SJCRH30 (cell line): ENCODE results near the gene DOK1. TPM values are rescaled to one million over a fixed set of nuclear protein-coding genes. Genes with fewer than 3 reads are reported as not detected.

Source experiments
- DNase-seq, 2 experiments: peaks; one replicate each; pipeline ENCODE4 v3.0.0-alpha.2; 2015 to 2020
- H3K27ac ChIP-seq: fragments of 250-450 bp; sonication (Bioruptor Pico); 2 replicates; pipeline ENCODE4 v1.5.1; 2020; ENCODE audit warnings: mild to moderate bottlenecking, moderate library complexity
- H3K27me3 ChIP-seq: fragments of 250-450 bp; sonication (Bioruptor Pico); 2 replicates; pipeline ENCODE4 v1.5.1; 2020; ENCODE audit warnings: mild to moderate bottlenecking, moderate library complexity
- H3K36me3 ChIP-seq: fragments of 250-450 bp; sonication (Bioruptor Pico); 2 replicates; pipeline ENCODE4 v1.5.1; 2020; ENCODE audit warnings: mild to moderate bottlenecking, moderate library complexity
- H3K4me1 ChIP-seq: fragments of 250-450 bp; sonication (Bioruptor Pico); 2 replicates; pipeline ENCODE4 v1.5.1; 2020; ENCODE audit warnings: mild to moderate bottlenecking, moderate library complexity
- H3K4me3 ChIP-seq: fragments of 250-450 bp; sonication (Bioruptor Pico); 2 replicates; pipeline ENCODE4 v1.5.1; 2020; ENCODE audit warnings: mild to moderate bottlenecking, moderate library complexity
- H3K9me3 ChIP-seq: fragments of 250-450 bp; sonication (Bioruptor Pico); replicated peaks from 2 replicates; pipeline ENCODE4 v1.5.1; 2020; ENCODE audit warnings: mild to moderate bottlenecking, moderate library complexity
- total RNA-seq: library from RNA; depleted of rRNA; stranded (reverse); fragments of >200 nt; shearing (Covaris generic); gene quantifications from 2 replicates; pipeline ENCODE4 v1.2.3, GENCODE V29; 2014

Gene DOK1
- total RNA-seq, 1 experiment from 2014 or later, result 4.4 TPM

DNA sequence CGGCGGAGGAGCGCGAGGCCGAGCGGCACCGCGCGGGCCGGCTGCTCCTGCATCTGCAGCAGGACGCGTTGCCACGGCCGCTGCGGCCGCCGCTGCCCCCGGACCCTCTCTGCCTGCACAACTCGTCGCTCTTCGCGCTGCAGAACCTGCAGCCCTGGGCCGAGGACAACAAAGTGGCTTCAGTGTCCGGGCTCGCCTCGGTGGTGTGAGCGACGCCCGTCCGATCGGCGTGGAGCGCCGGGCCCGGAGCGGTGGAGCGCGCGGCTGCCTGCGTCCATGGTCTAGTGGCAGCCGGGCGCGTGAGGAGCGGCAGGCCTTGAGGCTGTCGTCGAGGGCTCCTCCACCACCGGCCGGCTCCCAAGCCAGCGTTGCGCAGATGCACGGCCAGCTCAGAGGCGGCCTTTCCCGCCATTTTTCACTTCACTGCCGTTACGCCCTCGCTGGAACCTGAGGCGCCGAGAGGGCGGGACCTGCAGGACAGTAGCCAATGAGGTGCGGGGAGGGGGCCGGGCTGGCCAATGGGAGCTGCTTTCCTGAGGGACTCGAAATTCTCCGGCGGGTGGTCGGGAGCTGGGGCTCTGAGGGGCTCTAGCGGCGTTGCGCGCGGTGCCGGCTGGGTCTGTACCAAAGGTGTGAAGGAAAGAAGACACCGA, 38.4 kb upstream of the DOK1 start:
- Histone ChIP-seq H3K27me3 (no peaks in the 10 kb centered on the region), H3K36me3 (no peaks in the 10 kb centered on the region), H3K4me1 (no peaks in the 10 kb centered on the region), H3K4me3 (no peak overlapping the region), H3K27ac (no peak overlapping the region), H3K9me3 (no peaks in the 10 kb centered on the region)
- no peak for DNase-seq

DNA sequence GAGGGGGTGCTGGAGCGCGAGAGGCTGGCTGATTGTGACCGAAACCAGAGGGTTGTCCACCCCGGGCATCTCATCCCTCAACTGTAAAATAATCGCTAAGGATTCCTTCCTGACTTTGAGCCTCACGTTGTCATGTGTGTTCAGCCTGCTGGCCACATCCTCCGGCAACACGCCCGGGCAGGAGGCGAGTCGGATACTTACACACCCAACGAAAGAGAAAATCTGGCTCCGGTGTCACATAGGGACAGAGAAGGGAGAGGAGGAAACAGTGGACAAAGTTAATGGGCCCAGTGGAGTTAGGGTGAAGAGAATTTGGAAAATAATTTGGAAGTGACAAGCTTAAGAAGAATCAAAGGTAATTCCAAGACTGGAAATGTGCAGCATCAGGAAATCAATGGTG, 37.9 kb upstream of the DOK1 start:
- no peak for DNase-seq
- Histone ChIP-seq H3K4me3 (no peak overlapping the region), H3K27me3 (no peaks in the 10 kb centered on the region)

DNA sequence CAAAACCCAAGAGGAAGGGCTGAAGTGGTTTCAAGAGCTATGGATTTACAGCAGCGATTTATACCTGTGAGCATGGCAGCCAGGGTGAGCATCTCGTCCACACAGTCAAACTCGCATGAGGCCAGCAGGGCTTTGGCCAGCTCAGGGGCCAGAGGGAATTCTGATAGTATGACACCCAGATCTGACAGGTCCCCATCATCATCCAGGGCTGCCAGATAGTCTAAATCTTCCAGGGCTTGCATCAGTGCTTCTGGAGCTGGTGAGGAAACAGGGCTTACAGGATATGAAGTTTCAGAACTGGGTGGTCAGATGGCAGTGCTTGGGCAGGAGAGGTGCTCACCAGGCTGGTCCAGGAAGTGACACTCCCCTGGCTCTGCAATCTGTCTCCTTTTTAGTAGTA, 32.0 kb upstream of the DOK1 start:
- Histone ChIP-seq H3K36me3 (peaks cover 19% of the 10 kb centered on the region), H3K27ac (no peak overlapping the region), H3K27me3 (no peaks in the 10 kb centered on the region), H3K9me3 (no peaks in the 10 kb centered on the region), H3K4me3 (no peak overlapping the region), H3K4me1 (no peaks in the 10 kb centered on the region)
- DNase-seq, result no peak

More for the DNA sequence above, 37.9 kb upstream of the DOK1 start:
- no peaks in the 10 kb centered on the region for H3K9me3 ChIP-seq
- H3K27ac ChIP-seq, result no peak overlapping the region
- H3K36me3 ChIP-seq, result no peaks in the 10 kb centered on the region
- H3K4me1 ChIP-seq, result no peaks in the 10 kb centered on the region

DNA sequence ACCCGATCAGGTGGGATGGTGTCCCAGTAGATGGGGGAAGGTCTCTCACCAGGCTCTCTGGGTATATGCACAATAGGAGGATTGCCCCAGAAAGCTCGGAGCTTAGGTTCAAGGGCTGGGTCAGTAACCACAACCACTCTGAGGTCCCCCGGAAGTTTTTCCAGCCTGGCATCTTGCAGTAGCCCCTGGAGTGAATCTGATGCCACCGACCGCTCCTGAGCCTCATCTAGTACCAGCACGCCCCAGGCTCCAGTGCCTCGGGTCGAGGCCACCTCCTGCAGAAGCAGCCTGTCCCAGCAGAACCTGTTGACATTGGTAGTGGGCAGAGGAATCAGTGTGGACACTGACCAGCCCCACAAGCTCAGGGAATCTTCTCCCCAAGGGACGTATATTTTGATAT, 30.5 kb upstream of the DOK1 start:
- no peaks in the 10 kb centered on the region for H3K9me3 ChIP-seq
- peaks cover 30% of the 10 kb centered on the region for H3K36me3 ChIP-seq
- no peaks in the 10 kb centered on the region for H3K27me3 ChIP-seq
- H3K4me3 ChIP-seq, result no peak overlapping the region
- DNase-seq, result no peak
- H3K4me1 ChIP-seq, result peaks cover 7% of the 10 kb centered on the region
- H3K27ac ChIP-seq, result no peak overlapping the region

DNA sequence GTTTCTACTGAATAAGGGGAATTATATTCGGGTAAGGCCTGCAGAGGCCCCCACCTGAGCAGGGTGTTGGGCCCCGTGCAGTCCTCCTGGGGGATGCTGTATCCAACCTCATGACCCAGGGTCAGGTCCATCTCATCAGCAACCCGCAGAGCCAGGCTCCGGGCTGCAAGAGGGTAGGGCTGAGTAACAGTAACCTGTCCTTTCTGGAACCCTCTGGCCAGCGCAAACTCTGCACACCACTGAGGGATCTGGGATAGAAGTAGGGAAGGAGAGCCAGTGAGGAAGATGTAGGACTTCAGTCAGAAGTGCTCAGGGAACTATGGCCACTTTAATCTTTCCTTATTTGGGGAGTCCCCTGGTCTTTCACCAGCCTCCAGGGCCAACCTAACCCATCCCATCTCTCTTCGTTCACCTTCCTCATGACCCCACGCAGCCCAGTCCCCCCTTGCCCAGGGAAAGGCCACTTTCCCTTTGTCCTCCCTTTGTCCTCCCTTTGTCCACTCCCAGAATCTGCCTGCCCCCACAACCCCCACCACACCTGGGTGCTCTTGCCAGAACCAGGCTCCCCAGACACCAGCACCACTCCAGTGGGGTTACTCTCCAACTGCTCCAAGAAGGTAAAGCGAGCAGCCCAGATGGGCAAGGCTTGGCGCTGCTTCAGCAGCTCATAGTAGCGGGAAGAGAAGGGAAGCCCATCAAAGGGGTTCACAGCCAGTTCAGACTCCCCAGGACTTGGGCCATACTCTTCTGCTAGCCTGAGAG, 29.4 kb upstream of the DOK1 start:
- Histone ChIP-seq H3K36me3 (peaks cover 30% of the 10 kb centered on the region), H3K9me3 (no peaks in the 10 kb centered on the region), H3K27me3 (no peaks in the 10 kb centered on the region), H3K27ac (no peak overlapping the region), H3K4me3 (no peak overlapping the region), H3K4me1 (peaks cover 7% of the 10 kb centered on the region)
- DNase-seq, result no peak

DNA sequence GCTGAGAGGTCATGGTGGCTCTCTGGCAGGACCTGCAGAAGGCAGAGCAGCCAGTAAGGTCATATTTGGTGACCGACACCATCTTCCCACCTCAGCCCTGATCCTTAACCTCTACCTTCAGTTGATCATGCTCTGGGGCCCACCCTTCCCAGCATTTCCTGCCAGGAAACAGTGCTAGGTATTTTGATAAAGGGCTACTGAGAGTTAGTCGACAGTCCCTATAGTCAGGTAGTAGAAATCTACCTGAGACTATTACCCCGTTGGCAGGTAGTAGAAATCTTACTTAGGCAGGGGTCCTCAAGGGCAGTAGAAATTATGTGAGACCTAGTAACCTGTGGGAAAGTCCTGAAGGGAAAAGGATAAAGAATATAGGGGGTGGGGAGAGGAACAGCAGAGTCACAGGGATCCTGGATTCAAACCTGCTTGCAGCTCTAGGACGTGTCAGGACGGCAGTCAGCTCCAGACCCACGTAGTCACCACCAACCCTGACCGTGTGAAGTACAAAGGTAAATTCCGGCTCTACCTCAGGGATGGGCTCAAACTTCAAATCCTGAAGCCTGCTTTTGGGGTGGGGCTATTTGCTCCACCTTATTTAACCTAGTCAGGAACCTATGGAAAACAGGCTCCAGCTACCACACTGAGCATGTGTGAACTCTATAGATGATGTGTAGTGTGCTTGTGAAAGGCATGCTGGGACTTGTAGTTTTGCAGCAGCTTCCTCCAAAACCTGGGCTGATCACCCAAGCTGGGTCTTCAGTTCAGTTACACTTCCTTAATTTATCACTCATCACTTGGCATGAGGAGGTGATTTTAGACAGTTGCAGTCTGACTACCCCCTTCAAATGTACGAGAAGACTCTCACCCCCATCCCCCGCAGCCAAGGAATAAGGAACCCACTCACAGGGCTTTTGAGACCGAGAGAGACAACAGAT, 28.5 kb upstream of the DOK1 start, which contains the start of gene DQX1:
Gene DQX1 (minus strand): TSS at position 515 of the 932 bp plus-strand sequence. CDS start 502 bp downstream, at position 13.
- H3K4me1 ChIP-seq, result peaks cover 7% of the 10 kb centered on the region
- DNase-seq, result peak in 1 of 2 experiments; percentile 59
- H3K27me3 ChIP-seq, result no peaks in the 10 kb centered on the region
- H3K4me3 ChIP-seq, result no peak within 1 kb of the TSS
- no peak within 1 kb of the TSS for H3K27ac ChIP-seq
- H3K36me3 ChIP-seq, result peaks cover 30% of the 10 kb centered on the region
- no peaks in the 10 kb centered on the region for H3K9me3 ChIP-seq

DNA sequence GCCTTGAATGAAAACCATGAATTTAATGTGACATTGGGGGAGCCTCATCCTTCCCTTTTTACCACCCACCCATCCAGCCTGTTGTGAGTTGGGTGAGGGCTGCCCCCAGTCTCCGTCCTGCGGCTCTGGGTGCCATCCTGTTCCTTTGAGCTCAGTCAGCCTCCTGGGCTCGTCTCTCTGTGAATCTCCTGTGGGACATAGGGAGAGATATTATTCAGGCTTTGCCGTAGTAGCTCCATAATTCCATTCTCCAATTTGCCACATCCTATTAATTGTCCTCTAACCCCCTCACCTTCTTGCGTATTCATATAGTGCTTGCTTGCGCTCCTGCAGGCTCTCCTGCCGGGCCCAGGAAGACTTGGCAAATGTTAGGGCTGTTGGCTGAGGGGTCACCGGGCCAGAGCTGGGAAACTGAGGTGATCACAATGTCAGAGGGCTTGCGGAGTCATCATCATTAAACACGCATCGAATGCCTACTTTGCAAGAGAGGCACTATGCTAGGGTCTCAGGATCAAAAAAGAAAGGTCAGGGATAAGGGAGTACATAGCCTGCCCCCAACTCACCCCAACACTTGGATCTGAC, 27.8 kb upstream of the DOK1 start:
- peaks cover 7% of the 10 kb centered on the region for H3K4me1 ChIP-seq
- H3K9me3 ChIP-seq, result no peaks in the 10 kb centered on the region
- H3K27me3 ChIP-seq, result no peaks in the 10 kb centered on the region
- DNase-seq, result no peak
- no peak overlapping the region for H3K27ac ChIP-seq
- no peak overlapping the region for H3K4me3 ChIP-seq
- peaks cover 34% of the 10 kb centered on the region for H3K36me3 ChIP-seq

DNA sequence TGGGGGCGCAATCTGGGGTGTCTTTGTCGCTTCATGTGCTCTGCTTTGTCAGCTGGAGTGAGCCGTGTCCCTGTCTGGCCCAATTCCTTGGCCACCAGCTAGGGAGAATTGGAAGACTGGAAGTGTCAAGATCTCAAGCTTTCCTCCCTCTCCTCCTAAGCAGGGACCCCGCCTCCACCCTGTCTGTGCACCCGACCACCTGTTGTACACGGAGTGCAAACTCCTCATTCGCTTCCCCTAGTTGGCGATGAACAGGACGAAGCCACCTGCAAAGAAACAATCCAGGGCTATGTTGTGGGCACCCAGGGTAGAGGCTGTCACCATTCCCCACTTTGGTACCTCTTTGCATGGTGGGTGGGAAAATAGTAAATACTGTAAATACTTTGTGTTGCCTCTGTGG, 26.8 kb upstream of the DOK1 start:
- Histone ChIP-seq H3K27ac (no peak overlapping the region), H3K4me1 (peaks cover 7% of the 10 kb centered on the region), H3K27me3 (no peaks in the 10 kb centered on the region), H3K9me3 (no peaks in the 10 kb centered on the region), H3K36me3 (peaks cover 36% of the 10 kb centered on the region), H3K4me3 (no peak overlapping the region)
- no peak for DNase-seq

DNA sequence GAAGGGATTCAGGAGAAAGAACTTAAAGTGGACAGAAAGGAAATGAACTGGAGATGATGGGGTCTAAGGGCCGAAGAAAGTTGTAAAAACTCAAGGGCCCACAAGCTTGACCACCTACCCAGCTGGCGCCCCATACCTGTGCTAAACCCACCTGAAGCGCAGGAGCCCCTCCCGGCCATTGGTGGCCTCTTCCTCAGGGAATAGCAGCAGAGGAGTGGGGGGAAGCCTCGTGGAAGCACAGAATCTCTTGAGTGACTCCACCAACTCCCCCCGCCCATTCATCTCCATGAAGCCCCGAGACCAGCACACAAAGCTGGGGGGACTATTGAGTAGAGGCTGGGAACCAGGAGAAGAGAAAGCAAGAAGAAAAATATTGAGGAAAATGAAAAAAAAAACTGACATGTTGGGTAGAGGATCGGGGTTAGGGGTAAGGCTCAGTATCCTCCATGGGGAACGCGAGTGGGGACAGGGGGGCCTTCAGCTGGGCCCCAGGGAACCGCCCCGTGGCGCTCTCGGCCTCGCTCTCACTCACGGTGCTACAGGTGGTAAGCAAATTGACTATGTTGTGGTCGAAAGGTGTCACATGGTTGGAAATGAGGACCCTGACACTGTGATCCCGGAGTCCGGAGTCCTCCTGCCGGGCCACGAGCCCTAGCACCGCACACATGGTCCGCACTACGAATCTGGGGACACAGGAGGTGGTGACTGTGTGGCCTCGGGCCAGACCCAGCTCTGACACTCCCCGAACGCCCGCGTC, 25.7 kb upstream of the DOK1 start:
- H3K4me1 ChIP-seq, result peaks cover 7% of the 10 kb centered on the region
- DNase-seq, result no peak
- peaks cover 40% of the 10 kb centered on the region for H3K36me3 ChIP-seq
- H3K27ac ChIP-seq, result peak overlapping the region; percentile 79
- H3K27me3 ChIP-seq, result no peaks in the 10 kb centered on the region
- H3K9me3 ChIP-seq, result no peaks in the 10 kb centered on the region
- peak overlapping the region; percentile 80 for H3K4me3 ChIP-seq

DNA sequence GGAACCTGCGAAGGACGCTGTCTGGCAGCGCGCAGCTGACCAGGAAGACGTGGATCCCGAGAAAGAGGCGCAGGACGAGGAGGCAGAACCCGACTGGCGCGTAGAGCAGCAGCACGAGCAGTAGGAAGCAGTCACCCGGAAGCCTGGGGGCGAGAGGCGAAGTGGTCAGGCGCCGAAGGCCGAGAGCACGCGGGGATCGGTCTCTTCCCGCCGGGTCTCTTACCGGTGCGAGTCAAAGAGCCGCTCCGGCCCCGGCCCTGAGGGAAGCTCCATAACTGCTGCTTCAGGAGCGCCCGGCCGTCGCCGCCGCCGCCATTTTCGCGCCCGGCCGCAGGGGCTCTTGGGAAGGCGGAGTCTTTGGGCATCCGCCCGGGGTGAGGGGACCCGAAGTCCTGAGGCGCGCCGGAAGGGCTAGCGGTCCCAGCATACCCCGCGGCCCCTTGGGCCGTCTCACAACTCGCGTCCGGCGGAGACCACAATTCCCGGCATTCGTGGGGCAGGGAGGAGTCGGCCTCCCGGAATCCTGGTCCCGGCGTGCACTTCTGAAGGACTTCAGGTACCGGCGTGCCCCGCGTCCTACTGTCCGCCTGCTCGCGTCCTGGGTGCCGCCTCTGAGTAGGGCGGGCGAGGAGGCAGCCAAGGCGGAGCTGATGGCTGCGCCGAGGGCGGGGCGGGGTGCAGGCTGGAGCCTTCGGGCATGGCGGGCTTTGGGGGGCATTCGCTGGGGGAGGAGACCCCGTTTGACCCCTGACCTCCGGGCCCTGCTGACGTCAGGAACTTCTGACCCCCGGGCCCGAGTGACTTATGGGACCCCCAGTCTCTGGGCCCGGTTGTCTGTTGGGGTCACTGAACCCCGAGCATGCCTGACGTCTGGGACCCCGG, 24.9 kb upstream of the DOK1 start, which contains the start of the genes AUP1 and HTRA2:
Gene AUP1 (minus strand): TSS at position 350 of the 882 bp plus-strand sequence. CDS start 77 bp downstream, at position 273.
Gene HTRA2 (plus strand): TSS at position 577 of the 882 bp plus-strand sequence. CDS start 74 bp downstream, at position 651.
- H3K9me3 ChIP-seq, result no peaks in the 10 kb centered on the region
- H3K4me3 ChIP-seq, result peak within 1 kb of the TSS; percentile 80
- H3K27me3 ChIP-seq, result no peaks in the 10 kb centered on the region
- H3K36me3 ChIP-seq, result peaks cover 40% of the 10 kb centered on the region
- peak; percentile 99 for DNase-seq
- H3K4me1 ChIP-seq, result peaks cover 7% of the 10 kb centered on the region
- peak within 1 kb of the TSS; percentile 79 for H3K27ac ChIP-seq

DNA sequence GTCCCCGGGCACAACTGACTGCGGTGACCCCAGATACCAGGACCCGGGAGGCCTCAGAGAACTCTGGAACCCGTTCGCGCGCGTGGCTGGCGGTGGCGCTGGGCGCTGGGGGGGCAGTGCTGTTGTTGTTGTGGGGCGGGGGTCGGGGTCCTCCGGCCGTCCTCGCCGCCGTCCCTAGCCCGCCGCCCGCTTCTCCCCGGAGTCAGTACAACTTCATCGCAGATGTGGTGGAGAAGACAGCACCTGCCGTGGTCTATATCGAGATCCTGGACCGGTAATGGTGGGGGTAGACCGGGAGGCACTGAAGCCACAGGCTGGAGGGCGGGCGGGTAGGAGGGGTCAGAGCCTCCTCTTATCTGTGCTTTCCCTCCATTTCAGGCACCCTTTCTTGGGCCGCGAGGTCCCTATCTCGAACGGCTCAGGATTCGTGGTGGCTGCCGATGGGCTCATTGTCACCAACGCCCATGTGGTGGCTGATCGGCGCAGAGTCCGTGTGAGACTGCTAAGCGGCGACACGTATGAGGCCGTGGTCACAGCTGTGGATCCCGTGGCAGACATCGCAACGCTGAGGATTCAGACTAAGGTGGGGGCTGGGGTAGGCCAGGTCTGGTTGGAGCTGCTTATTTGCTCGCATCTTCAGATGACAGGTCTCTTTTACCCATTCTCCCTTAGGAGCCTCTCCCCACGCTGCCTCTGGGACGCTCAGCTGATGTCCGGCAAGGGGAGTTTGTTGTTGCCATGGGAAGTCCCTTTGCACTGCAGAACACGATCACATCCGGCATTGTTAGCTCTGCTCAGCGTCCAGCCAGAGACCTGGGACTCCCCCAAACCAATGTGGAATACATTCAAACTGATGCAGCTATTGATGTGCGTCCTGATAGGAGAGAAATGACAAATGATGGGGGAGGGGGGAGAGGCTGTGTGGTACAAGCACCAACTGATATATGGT, 24.0 kb upstream of the DOK1 start:
- H3K27ac ChIP-seq, result peak overlapping the region; percentile 79
- DNase-seq, result peak; percentile 54 to 61
- H3K4me1 ChIP-seq, result peaks cover 7% of the 10 kb centered on the region
- no peaks in the 10 kb centered on the region for H3K27me3 ChIP-seq
- H3K36me3 ChIP-seq, result peaks cover 40% of the 10 kb centered on the region
- H3K9me3 ChIP-seq, result no peaks in the 10 kb centered on the region
- H3K4me3 ChIP-seq, result peak overlapping the region; percentile 80

DNA sequence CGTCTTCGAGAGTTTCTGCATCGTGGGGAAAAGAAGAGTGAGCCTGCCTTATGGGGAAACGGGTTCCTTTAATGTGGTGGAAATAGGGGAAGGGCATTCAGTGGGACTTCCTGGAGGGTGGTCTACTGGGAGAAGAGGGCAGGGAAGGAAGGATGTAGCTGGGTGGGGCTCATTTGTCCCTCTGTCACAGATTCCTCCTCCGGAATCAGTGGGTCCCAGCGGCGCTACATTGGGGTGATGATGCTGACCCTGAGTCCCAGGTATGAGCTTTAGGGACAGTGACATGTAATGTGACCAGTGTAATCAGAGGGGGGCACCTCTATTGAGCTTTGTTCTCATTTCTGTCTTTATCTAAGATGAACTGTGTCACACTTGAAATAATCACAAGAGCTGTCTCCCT, 22.9 kb upstream of the DOK1 start:
- Histone ChIP-seq H3K27me3 (no peaks in the 10 kb centered on the region), H3K9me3 (no peaks in the 10 kb centered on the region), H3K4me1 (peaks cover 7% of the 10 kb centered on the region), H3K27ac (no peak overlapping the region), H3K36me3 (peaks cover 29% of the 10 kb centered on the region), H3K4me3 (no peak overlapping the region)
- no peak for DNase-seq
